WI38 (cell line): ENCODE measurements around the gene ABR.

Source experiments
- H3K4me3 ChIP-seq: 2 replicates; pipeline ENCODE4 v1.5.1; 2011; ENCODE audit warnings: low read depth, mild to moderate bottlenecking, control low read depth, low read length
- CTCF ChIP-seq: IDR thresholded peaks from 2 replicates; pipeline ENCODE4 v1.5.1; 2012; ENCODE audit warnings: low read depth, mild to moderate bottlenecking, control low read depth, low read length

ABR gene

GRCh38 chr17:1126801-1127550 lies 52.8 kb downstream of the ABR start:
- no peak for TF ChIP-seq CTCF
- H3K4me3 ChIP-seq = no peak overlapping the region

- TF ChIP-seq CTCF = no peak
- H3K4me3 ChIP-seq = no peak overlapping the region
Observed at GRCh38 chr17:1126250-1126797, 53.5 kb downstream of the ABR start.

GRCh38 chr17:1125788-1126145 lies 54.0 kb downstream of the ABR start:
- no peak for TF ChIP-seq CTCF
- no peak overlapping the region for H3K4me3 ChIP-seq

GRCh38 chr17:1124896-1125787 lies 54.6 kb downstream of the ABR start:
- TF ChIP-seq CTCF = no peak
- H3K4me3 ChIP-seq = no peak overlapping the region

GRCh38 chr17:1123921-1124715 lies 55.7 kb downstream of the ABR start:
- no peak for TF ChIP-seq CTCF
- H3K4me3 ChIP-seq = no peak overlapping the region

GRCh38 chr17:1123393-1123831 lies 56.4 kb downstream of the ABR start:
- no peak for TF ChIP-seq CTCF
- H3K4me3 ChIP-seq = no peak overlapping the region
